ENCODE measurements around the gene CACNA1F.

CACNA1F gene

DNA sequence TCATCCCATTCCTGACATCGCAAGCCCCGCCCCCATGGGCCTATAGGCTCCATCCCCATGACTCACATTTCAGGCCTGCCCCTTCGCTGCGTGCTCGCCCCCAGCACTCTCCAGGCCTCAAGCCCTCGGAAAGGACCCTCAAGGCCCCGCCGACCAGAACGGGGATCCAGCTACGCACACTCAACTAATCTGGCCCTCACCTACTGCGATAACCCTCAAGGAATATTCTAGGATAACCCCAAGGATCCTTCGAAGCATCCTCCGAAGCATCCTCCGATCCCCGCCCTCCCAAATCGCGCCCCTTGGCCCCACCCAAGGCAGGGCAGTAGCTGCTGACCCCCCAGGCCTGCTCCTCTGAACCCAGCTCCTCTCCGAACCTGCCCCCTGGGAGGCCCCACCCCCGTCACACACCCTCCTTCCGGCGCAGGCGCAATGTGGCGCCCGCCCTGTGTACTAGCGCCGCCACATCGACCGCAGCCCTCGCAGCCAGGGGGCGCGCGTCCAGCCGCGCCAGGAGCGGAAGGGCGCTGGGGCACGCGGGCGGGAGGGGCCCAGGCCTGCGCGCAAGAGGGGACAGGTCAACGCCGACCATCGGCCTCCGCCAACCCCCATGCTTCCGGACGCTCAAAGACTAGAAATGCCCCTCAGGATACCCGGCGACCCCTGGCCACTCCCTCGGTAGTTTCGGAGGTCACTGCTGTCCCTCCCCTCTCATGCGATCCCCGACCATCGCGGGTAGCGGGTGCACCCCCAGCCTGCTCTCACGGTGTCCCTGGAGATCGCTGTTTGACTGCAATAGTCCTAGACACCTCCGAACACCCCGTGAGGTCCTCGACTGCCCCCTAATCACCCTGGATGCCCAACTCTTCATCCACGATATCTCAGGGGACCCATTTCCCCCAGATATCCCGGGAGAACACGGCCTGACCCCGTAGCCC is 77.0 kb downstream of the CACNA1F start:
- ATAC-seq (replicated peaks; ENCODE audit: extremely low read depth, poor library complexity, severe bottlenecking) (peak; percentile 93), DNase-seq (ENCODE audit: low spot score in 2 of 2) (peak; percentile 70 to 78)
- Mint-ChIP-seq H3K4me1 (peaks cover 17% of the 10 kb centered on the region), H3K4me3 (peak overlapping the region; percentile 93), H3K27ac (ENCODE audit: low read depth) (peak overlapping the region; percentile 94), H3K27me3 (no peaks in the 10 kb centered on the region), H3K36me3 (ENCODE audit: insufficient read depth) (peaks cover 8% of the 10 kb centered on the region), H3K9me3 (no peaks in the 10 kb centered on the region)

DNA sequence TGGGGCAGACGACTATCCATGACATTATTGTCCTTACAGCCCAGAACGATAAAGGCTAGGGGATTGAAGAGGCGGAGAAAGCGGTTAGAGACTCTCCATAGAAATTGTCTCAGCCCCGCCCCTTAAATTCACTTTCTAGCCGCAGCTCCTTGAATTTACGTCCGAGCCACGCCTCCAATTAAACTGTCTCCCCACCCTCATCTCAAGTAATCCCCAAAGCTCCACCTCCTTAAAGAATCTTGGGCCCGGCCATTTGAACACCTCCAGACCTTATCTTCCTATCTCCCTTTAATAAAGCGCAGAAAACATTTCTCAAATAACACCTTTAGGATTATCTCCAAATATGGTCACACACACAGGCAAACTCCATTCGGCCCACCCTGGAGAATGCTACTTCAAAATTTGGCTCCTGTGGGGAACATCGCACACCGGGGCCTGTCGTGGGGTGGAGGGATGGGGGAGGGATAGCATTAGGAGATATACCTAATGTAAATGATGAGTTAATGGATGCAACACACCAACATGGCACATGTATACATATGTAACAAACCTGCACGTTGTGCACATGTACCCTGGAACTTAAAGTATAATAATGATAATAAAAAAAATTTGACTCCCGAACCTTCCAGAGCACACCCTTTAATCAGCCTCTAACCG is 77.8 kb downstream of the CACNA1F start:
- Mint-ChIP-seq H3K9me3 (no peaks in the 10 kb centered on the region), H3K27ac (ENCODE audit: low read depth) (peak overlapping the region; percentile 94), H3K4me3 (peak overlapping the region; percentile 93), H3K4me1 (peaks cover 17% of the 10 kb centered on the region), H3K27me3 (no peaks in the 10 kb centered on the region), H3K36me3 (ENCODE audit: insufficient read depth) (peaks cover 8% of the 10 kb centered on the region)
- ATAC-seq (replicated peaks; ENCODE audit: extremely low read depth, poor library complexity, severe bottlenecking) (peak; percentile 16), DNase-seq (ENCODE audit: low spot score in 2 of 2) (no peak)

Data from central memory CD8-positive, alpha-beta T cell (primary cell).